GM12878 (cell line): Measurements from ENCODE around the gene DIP2C. TPM values are rescaled to one million over a fixed set of nuclear protein-coding genes. Genes with fewer than 3 reads are reported as not detected.

ENCODE experiments used
- ATAC-seq: fragments of 200-7000 bp; cut with Tn5 transposase; 3 replicates; pipeline ENCODE4 v1.9.1; 2020; ENCODE audit warnings: mild to moderate bottlenecking, moderate library complexity
- BruUV-seq: library from RNA; stranded (reverse); fragments of 400-500 nt; replicated peaks from 2 replicates; lab custom pipeline; 2021; lab: Mats Ljungman, UMichigan
- CTCF ChIA-PET: fragments of 300-600 bp; sonication (Branson Sonifier 250); formaldehyde crosslinking; extraction: SDS; loops from one replicate; lab custom pipeline; 2021; ENCODE audit warnings: inconsistent platforms; lab: Yijun Ruan, JAX
- POLR2A ChIA-PET: fragments of 350-600 bp; formaldehyde crosslinking; extraction: SDS; loops from one replicate; lab custom pipeline; 2021; ENCODE audit warnings: inconsistent platforms; lab: Charles Lee
- RAD21 ChIA-PET: fragments of 300-600 bp; sonication (Branson Sonifier 250); formaldehyde crosslinking; loops from one replicate; lab custom pipeline; 2023; ENCODE audit warnings: antibody characterized with exemption; ENCODE audit not compliant: unreplicated experiment; lab: Charles Lee
- SMC1A ChIA-PET: fragments of 300-600 bp; sonication (Branson Sonifier 250); formaldehyde crosslinking; loops from one replicate; lab custom pipeline; 2023; ENCODE audit not compliant: unreplicated experiment, uncharacterized antibody; lab: Charles Lee
- DNase-seq: peaks from one replicate; pipeline ENCODE4 v3.0.0-alpha.2; 2011; ENCODE audit warnings: low read depth, low spot score
- FAIRE-seq: peaks from 3 replicates; lab custom pipeline; 2011; peaks lifted over from hg19 to GRCh38; lab: Jason Lieb, UNC
- H2AFZ ChIP-seq: 2 replicates; pipeline ENCODE4 v1.6.0; 2011; ENCODE audit warnings: low read depth, low read length, control low read depth; ENCODE audit not compliant: control insufficient read depth
- H3K27ac ChIP-seq: 2 replicates; pipeline ENCODE4 v1.5.1; 2011; ENCODE audit warnings: control low read depth; ENCODE audit not compliant: control insufficient read depth, insufficient read depth
- H3K27me3 ChIP-seq, 2 experiments: replicated peaks in 1 of 2; 2 replicates each; pipeline versions ENCODE4 v1.6.0 to v1.6.1; 2011; ENCODE audit warnings: low read length in 1 of 2; ENCODE audit not compliant: control insufficient read depth in 2 of 2, insufficient read depth in 2 of 2
- H3K36me3 ChIP-seq, 2 experiments: 2 replicates each; pipeline ENCODE4 v1.5.1; 2011; ENCODE audit warnings: low read length in 1 of 2; ENCODE audit not compliant: control insufficient read depth in 2 of 2, insufficient read depth in 2 of 2
- H3K4me1 ChIP-seq: 2 replicates; pipeline ENCODE4 v1.6.1; 2011; ENCODE audit warnings: mild to moderate bottlenecking, low read length, moderate library complexity, mixed read lengths; ENCODE audit not compliant: control insufficient read depth, insufficient read depth
- H3K4me2 ChIP-seq: 2 replicates; pipeline ENCODE4 v1.6.0; 2011; ENCODE audit warnings: control low read depth; ENCODE audit not compliant: control insufficient read depth, insufficient read depth
- H3K4me3 ChIP-seq: fragments of 200-600 bp; sonication (generic); 2 replicates; pipeline ENCODE4 v1.5.1; 2016
- H3K79me2 ChIP-seq: 2 replicates; pipeline ENCODE4 v1.6.0; 2011; ENCODE audit warnings: low read length; ENCODE audit not compliant: control insufficient read depth, insufficient read depth
- H3K9ac ChIP-seq: 2 replicates; pipeline ENCODE4 v1.8.0; 2011; ENCODE audit warnings: low read length, control low read depth, mixed read lengths; ENCODE audit not compliant: control insufficient read depth, insufficient read depth
- H3K9me3 ChIP-seq: replicated peaks from 3 replicates; pipeline ENCODE4 v1.5.1; 2011; ENCODE audit warnings: mild to moderate bottlenecking, low read length; ENCODE audit not compliant: control insufficient read depth, insufficient read depth
- H4K20me1 ChIP-seq: 2 replicates; pipeline ENCODE4 v1.6.0; 2011; ENCODE audit not compliant: control insufficient read depth, insufficient read depth
- CHD1 ChIP-seq: IDR thresholded peaks from 2 replicates; pipeline ENCODE4 v1.6.1; 2012; ENCODE audit warnings: low read depth, low read length, improper control_type of control experiment
- CHD2 ChIP-seq: IDR thresholded peaks from 2 replicates; pipeline ENCODE4 v1.6.1; 2011; ENCODE audit warnings: low read depth, low read length, improper control_type of control experiment, borderline replicate concordance
- KLF5 ChIP-seq: fragments of 450-650 bp; IDR thresholded peaks from 2 replicates; pipeline ENCODE4 v1.6.1; 2014; ENCODE audit warnings: mild to moderate bottlenecking; ENCODE audit not compliant: partially characterized antibody
- MEF2B ChIP-seq: fragments of 450-650 bp; IDR thresholded peaks from 2 replicates; pipeline ENCODE4 v1.6.1; 2018; ENCODE audit warnings: mild to moderate bottlenecking, moderate library complexity; ENCODE audit not compliant: partially characterized antibody, poor library complexity, severe bottlenecking
- SPI1 ChIP-seq: IDR thresholded peaks from 2 replicates; pipeline ENCODE4 v1.6.1; 2011; ENCODE audit warnings: low read depth, mild to moderate bottlenecking, low read length, moderate library complexity, borderline replicate concordance; ENCODE audit not compliant: insufficient read depth
- WRNIP1 ChIP-seq: IDR thresholded peaks from 2 replicates; pipeline ENCODE4 v1.6.1; 2011; ENCODE audit warnings: low read depth, low read length, improper control_type of control experiment, borderline replicate concordance
- YY1 ChIP-seq: IDR thresholded peaks from 2 replicates; pipeline ENCODE4 v1.6.1; 2011; ENCODE audit warnings: low read depth, mild to moderate bottlenecking, low read length
- WGBS: methylation state at CpG from one replicate; pipeline ENCODE4 v1.1.6; 2016; ENCODE audit warnings: low lambda C conversion rate; ENCODE audit not compliant: insufficient replicate concordance, insufficient coverage; ENCODE audit errors: missing lambda C conversion rate; 5-methylcytosine and 5-hydroxymethylcytosine counted together
- in situ Hi-C: fragments of 300-500 bp; cut with MboI; formaldehyde crosslinking; loops from 9 replicates; pipeline ENCODE4 v1.14.3; 2018; ENCODE audit warnings: mixed read lengths
- intact Hi-C: fragments of 100-400 bp; cut with micrococcal nuclease; formaldehyde crosslinking; loops from one replicate; pipeline ENCODE4 v1.14.2; 2022; ENCODE audit not compliant: unreplicated experiment
- polyA plus RNA-seq, 11 experiments: library from polyadenylated mRNA; depleted of rRNA in 4 of 11; unstranded in 6 of 11; stranded (reverse) in 5 of 11; fragments of >200 nt; fragmentation: Nextera tagmentation in 4 of 11; fragmentation: Illumina TruSeq in 1 of 11; extraction: Ambion mirVana in 4 of 11; extraction: Trizol in 1 of 11; gene quantifications; 1 replicate in 1 of 11; 2 replicates in 10 of 11; pipeline versions ENCODE4 v1.2.1 to v1.2.3, GENCODE V29; 2011 to 2016; ENCODE audit warnings: inconsistent platforms in 2 of 11, missing spikeins in 2 of 11, low read depth in 1 of 11
- total RNA-seq, 4 experiments: library from RNA; depleted of rRNA in 3 of 4; stranded (reverse); fragments of >200 nt in 3 of 4; fragmentation: Illumina TruSeq in 1 of 4; extraction: Trizol in 1 of 4; gene quantifications; 2 replicates each; pipeline versions ENCODE4 v1.2.1 to v1.2.3, GENCODE V29; 2013 to 2021
- TF ChIP-seq, protein P1 (sequence below): fragments of 150-350 bp; IDR thresholded peaks from 2 replicates; pipeline ENCODE4 v1.6.1; 2016; ENCODE audit warnings: low read depth, low read length
- TF ChIP-seq, protein P2 (sequence below): IDR thresholded peaks from 2 replicates; pipeline ENCODE4 v1.6.1; 2012; ENCODE audit warnings: improper control_type of control experiment, low read depth, low read length; ENCODE audit not compliant: insufficient replicate concordance

Gene DIP2C
- total and polyA plus RNA-seq, 10 of the 15 experiments (the other 5 are each of a cell fraction or from before 2014, with no cell fraction given) = 0.01 to 0.10 (median 0.06) TPM

DNA sequence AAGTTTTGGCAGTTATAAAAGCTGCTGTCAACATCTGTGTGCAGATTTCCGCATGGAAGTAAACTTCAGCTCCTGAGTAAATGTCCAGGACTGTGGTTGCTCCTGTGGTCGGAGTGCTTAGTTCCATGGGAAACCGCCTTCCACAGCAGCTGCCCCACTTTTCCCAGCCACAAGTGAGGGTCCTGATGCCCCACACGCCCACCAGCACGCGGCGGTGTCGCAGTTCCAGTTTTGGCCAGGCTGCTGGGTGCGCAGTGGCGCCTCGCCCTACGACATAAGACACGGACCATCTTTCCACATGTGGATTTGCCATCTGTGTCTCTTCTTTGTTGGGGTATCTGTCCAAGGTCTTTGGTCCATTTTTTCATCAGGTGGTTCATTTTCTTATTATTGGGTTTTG lies 167.1 kb downstream of the DIP2C start (continued):
- TF ChIP-seq MEF2B (no peak), CHD2 (no peak), KLF5 (no peak), YY1 (no peak)
- TF ChIP-seq, all 136 proteins: peak for 0

DNA sequence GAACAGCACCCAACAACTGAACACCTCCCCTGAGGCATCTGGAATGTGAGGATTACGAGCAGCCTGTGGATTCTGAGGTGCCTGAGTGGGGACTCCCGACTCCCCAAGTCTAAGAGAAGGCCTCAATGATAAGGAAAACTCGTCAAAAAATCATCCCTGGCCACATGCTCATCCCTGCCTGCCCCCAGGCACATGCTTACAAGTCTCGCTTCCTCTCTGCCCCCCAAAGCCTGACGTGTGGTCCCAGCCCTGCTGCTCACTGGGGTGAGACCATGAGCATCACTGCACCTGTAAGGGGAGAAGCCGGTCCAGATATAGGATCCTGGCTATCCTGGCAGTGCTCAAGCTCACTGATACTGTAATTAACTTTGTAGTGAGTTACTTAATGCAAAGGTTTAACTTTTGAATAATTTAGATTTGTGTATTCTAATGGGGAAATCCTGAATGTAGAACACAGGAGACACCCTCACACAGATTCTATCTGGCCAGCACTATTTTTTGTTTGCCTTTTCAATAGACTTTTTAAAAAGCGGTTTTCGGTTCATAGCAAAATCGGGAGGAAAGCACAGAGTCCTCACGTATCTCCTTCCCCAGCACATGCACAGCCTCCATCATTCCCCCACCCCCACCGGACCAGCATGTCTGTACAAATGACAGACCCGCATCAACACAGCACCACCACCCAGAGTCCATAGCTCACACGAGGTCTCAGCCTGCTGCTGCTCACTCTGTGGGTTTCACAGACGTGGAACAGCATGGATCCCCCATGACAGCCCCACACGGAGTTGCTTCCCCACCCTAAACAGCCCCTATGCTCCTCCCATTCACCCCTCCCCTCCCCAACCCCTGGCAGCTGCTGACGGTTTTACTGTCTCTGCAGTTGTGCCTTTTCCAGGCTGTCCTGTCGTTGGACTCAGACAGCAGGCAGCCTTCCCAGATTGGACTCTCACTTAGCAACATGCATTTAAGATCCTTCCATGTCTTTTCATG lies 167.9 kb downstream of the DIP2C start:
- CTCF ChIA-PET = interaction anchor here (0.7 kb wide), 1 partner anchor 177 kb away, joined by 3 read pairs; no protein-coding TSS in a partner anchor
- intact Hi-C loops = no loop called here
- 21% methylated on average over 16 of the region's 17 CpGs for WGBS

More for the DNA sequence above, 167.9 kb downstream of the DIP2C start:
- ChIA-PET POLR2A (no interaction called here), RAD21 (no interaction called here), SMC1A (no interaction called here)
- FAIRE-seq (no peak), ATAC-seq (peak; percentile 53), DNase-seq (no peak)
- TF ChIP-seq WRNIP1 (no peak), CHD1 (no peak), SPI1 (peak; percentile 37; the same call in 1 of the 2 replicates)
- TF ChIP-seq, protein P1, sequence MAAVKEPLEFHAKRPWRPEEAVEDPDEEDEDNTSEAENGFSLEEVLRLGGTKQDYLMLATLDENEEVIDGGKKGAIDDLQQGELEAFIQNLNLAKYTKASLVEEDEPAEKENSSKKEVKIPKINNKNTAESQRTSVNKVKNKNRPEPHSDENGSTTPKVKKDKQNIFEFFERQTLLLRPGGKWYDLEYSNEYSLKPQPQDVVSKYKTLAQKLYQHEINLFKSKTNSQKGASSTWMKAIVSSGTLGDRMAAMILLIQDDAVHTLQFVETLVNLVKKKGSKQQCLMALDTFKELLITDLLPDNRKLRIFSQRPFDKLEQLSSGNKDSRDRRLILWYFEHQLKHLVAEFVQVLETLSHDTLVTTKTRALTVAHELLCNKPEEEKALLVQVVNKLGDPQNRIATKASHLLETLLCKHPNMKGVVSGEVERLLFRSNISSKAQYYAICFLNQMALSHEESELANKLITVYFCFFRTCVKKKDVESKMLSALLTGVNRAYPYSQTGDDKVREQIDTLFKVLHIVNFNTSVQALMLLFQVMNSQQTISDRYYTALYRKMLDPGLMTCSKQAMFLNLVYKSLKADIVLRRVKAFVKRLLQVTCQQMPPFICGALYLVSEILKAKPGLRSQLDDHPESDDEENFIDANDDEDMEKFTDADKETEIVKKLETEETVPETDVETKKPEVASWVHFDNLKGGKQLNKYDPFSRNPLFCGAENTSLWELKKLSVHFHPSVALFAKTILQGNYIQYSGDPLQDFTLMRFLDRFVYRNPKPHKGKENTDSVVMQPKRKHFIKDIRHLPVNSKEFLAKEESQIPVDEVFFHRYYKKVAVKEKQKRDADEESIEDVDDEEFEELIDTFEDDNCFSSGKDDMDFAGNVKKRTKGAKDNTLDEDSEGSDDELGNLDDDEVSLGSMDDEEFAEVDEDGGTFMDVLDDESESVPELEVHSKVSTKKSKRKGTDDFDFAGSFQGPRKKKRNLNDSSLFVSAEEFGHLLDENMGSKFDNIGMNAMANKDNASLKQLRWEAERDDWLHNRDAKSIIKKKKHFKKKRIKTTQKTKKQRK = no peak
- TF ChIP-seq, protein P2, sequence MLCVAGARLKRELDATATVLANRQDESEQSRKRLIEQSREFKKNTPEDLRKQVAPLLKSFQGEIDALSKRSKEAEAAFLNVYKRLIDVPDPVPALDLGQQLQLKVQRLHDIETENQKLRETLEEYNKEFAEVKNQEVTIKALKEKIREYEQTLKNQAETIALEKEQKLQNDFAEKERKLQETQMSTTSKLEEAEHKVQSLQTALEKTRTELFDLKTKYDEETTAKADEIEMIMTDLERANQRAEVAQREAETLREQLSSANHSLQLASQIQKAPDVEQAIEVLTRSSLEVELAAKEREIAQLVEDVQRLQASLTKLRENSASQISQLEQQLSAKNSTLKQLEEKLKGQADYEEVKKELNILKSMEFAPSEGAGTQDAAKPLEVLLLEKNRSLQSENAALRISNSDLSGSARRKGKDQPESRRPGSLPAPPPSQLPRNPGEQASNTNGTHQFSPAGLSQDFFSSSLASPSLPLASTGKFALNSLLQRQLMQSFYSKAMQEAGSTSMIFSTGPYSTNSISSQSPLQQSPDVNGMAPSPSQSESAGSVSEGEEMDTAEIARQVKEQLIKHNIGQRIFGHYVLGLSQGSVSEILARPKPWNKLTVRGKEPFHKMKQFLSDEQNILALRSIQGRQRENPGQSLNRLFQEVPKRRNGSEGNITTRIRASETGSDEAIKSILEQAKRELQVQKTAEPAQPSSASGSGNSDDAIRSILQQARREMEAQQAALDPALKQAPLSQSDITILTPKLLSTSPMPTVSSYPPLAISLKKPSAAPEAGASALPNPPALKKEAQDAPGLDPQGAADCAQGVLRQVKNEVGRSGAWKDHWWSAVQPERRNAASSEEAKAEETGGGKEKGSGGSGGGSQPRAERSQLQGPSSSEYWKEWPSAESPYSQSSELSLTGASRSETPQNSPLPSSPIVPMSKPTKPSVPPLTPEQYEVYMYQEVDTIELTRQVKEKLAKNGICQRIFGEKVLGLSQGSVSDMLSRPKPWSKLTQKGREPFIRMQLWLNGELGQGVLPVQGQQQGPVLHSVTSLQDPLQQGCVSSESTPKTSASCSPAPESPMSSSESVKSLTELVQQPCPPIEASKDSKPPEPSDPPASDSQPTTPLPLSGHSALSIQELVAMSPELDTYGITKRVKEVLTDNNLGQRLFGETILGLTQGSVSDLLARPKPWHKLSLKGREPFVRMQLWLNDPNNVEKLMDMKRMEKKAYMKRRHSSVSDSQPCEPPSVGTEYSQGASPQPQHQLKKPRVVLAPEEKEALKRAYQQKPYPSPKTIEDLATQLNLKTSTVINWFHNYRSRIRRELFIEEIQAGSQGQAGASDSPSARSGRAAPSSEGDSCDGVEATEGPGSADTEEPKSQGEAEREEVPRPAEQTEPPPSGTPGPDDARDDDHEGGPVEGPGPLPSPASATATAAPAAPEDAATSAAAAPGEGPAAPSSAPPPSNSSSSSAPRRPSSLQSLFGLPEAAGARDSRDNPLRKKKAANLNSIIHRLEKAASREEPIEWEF = no peak
- H3K27me3 ChIP-seq = no peaks in the 10 kb centered on the region; a peak in 1 of 4 replicates
- no peak overlapping the region for H3K4me2 ChIP-seq
- no peaks in the 10 kb centered on the region for H4K20me1 ChIP-seq
- no peaks in the 10 kb centered on the region for H3K9me3 ChIP-seq
- H3K4me3 ChIP-seq = no peak overlapping the region
- H3K79me2 ChIP-seq = no peaks in the 10 kb centered on the region
- H3K27ac ChIP-seq = no peak overlapping the region
- H2AFZ ChIP-seq = no peak overlapping the region
- H3K36me3 ChIP-seq = no peaks in the 10 kb centered on the region
- in situ Hi-C loops = no loop called here
- H3K4me1 ChIP-seq = no peaks in the 10 kb centered on the region
- no peak overlapping the region for H3K9ac ChIP-seq
- no TSS peak for BruUV-seq
